HS-5 (cell line): Measurements from ENCODE around the gene MARCO.
"Not testable (repeated sequence)": the region's sequence is repeated elsewhere in the genome, so short reads cannot be mapped to it uniquely, and the experiment has no call there.

Source experiments
- DNase-seq: peaks from one replicate; pipeline ENCODE4 v3.0.0-alpha.2; 2012; ENCODE audit warnings: low read depth

Gene MARCO

GRCh38 chr2:119006441-119006840, 64.4 kb downstream of the MARCO start:
- DNase-seq = no peak

GRCh38 chr2:119008108-119008507, 66.1 kb downstream of the MARCO start:
- no peak for DNase-seq

GRCh38 chr2:119009110-119009509, 67.1 kb downstream of the MARCO start:
- no peak for DNase-seq

GRCh38 chr2:119010336-119010735, 68.3 kb downstream of the MARCO start:
- no peak for DNase-seq

- no peak for DNase-seq
Measured at GRCh38 chr2:119011162-119011909, 69.3 kb downstream of the MARCO start.

GRCh38 chr2:119011910-119012209, 69.9 kb downstream of the MARCO start:
- no peak for DNase-seq

GRCh38 chr2:119012345-119013301, 70.6 kb downstream of the MARCO start:
- no peak for DNase-seq

GRCh38 chr2:119013671-119014070, 71.7 kb downstream of the MARCO start:
- DNase-seq = no peak

- no peak for DNase-seq
Measured at GRCh38 chr2:119015845-119016244, 73.9 kb downstream of the MARCO start.

GRCh38 chr2:119019521-119019920, 77.5 kb downstream of the MARCO start:
- no peak for DNase-seq

GRCh38 chr2:119022678-119023077, 80.7 kb downstream of the MARCO start:
- DNase-seq = no peak

- DNase-seq = no peak
Measured at GRCh38 chr2:119023534-119023933, 81.5 kb downstream of the MARCO start.

GRCh38 chr2:119024152-119024551, 82.2 kb downstream of the MARCO start:
- no peak for DNase-seq

GRCh38 chr2:119024568-119024967, 82.6 kb downstream of the MARCO start:
- DNase-seq = no peak

- no peak for DNase-seq
Measured at GRCh38 chr2:119025013-119025412, 83.0 kb downstream of the MARCO start.

- DNase-seq = no peak
Measured at GRCh38 chr2:119025762-119026351, 83.9 kb downstream of the MARCO start.

- DNase-seq = no peak
Measured at GRCh38 chr2:119026890-119027289, 84.9 kb downstream of the MARCO start.

- no peak for DNase-seq
Measured at GRCh38 chr2:119028327-119029174, 86.6 kb downstream of the MARCO start.

- no peak for DNase-seq
Measured at GRCh38 chr2:119029297-119029696, 87.3 kb downstream of the MARCO start.

GRCh38 chr2:119037922-119038321, 95.9 kb downstream of the MARCO start:
- DNase-seq = not testable (repeated sequence)

- no peak for DNase-seq
Measured at GRCh38 chr2:119040730-119041129, 98.7 kb downstream of the MARCO start.
